ENCODE data around the gene GNB1L. TPM values are rescaled to one million over a fixed set of nuclear protein-coding genes. Genes with fewer than 3 reads are reported as not detected.
"Not testable (repeated sequence)": the region's sequence is repeated elsewhere in the genome, so short reads cannot be mapped to it uniquely, and the experiment has no call there.

The GNB1L gene
- polyA plus RNA-seq, 1 donor from 2014 or later, result 15.3 TPM

DNA sequence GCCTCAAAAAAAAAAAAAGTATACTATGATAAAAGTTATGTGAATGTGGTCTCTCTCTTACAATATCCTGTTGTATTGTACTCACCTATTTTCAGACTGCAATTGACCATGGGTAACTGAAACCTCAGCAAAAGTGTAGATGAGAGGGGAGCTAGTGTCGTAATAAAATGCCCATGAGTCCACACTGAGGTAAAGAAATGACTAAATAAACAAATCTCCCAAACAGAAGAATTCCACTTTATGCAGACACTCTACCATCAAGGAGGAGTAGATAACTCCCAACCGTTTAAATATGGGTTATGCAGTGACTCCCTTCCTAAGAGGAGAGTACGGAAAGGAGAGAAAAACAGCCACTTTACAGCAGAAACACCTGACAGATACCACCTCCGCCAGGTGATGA, 14.6 kb downstream of the GNB1L start:
- H3K27ac Mint-ChIP-seq, result no peak overlapping the region
- H3K27me3 Mint-ChIP-seq, result no peaks in the 10 kb centered on the region
- H3K4me3 Mint-ChIP-seq, result no peak overlapping the region
- H3K36me3 Mint-ChIP-seq, result no peaks in the 10 kb centered on the region
- peaks cover 5 to 23% (median 11%) of the 10 kb centered on the region in 3 donors for H3K4me1 Mint-ChIP-seq
- no peaks in the 10 kb centered on the region for H3K9me3 Mint-ChIP-seq

DNA sequence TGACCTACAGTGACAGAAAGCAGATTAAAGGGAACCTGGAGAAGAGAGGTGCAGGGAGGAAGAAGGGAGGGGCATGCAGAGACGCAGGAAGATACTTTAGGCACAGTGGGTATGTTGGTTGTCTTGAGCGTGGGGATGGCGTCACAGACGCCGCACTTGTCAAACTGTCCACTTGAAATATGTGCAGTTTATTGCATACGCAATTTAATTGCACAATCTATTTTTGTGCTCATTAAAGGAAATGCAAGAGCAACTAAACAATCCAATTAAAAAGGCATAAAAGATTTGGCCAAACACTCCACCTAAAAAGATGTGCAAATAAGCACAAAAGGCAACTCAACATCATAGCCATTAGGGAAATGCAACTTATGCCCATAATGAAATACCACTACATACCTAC, 16.8 kb downstream of the GNB1L start:
- H3K27ac Mint-ChIP-seq, result no peak overlapping the region
- peaks cover 3 to 16% (median 10%) of the 10 kb centered on the region in 3 donors for H3K4me1 Mint-ChIP-seq
- H3K27me3 Mint-ChIP-seq, result no peaks in the 10 kb centered on the region
- no peaks in the 10 kb centered on the region for H3K36me3 Mint-ChIP-seq
- no peaks in the 10 kb centered on the region for H3K9me3 Mint-ChIP-seq
- no peak overlapping the region for H3K4me3 Mint-ChIP-seq

DNA sequence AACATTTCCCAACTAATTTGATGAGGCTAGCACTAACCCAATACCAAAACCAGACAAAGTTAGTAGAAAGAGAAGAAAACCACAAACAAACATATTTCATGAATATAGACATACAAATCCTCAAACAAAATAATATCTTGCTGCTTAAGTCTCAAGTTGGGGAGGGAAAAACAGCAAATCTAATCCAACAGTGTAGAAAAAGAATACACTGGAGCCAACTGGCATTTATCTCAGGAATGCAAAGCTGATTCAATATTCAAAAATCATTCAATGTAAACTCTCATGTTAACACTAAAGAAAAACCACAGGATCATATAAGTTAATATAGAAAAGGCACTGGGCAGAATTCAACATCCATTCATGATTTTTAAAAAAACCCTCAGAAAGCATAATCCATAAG, 18.2 kb downstream of the GNB1L start:
- Mint-ChIP-seq H3K4me1 (peaks cover 0 to 12% (median 9%) of the 10 kb centered on the region in 3 donors), H3K27me3 (no peaks in the 10 kb centered on the region), H3K4me3 (no peak overlapping the region), H3K9me3 (no peaks in the 10 kb centered on the region), H3K36me3 (no peaks in the 10 kb centered on the region), H3K27ac (no peak overlapping the region)

DNA sequence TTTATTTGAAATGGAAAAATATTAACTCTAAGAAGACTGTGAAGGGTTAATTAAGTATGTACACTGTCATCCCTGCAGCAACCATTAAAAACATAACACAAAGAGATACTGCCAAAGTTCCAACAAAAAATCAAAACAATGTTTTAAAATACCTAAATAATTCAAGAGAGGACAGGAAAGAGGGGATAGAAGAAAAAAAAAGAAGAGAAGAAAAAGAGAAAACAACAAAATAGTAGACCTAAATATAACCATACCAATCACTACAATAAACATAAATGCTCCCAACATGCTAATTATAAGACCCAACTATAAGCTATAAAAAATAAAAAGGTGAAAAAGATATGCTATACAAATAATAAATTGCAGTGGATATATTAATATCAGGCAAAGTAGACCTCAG, 20.1 kb downstream of the GNB1L start:
- Mint-ChIP-seq H3K27ac (no peak overlapping the region), H3K4me1 (peaks cover 0 to 8% (median 5%) of the 10 kb centered on the region in 3 donors)

DNA sequence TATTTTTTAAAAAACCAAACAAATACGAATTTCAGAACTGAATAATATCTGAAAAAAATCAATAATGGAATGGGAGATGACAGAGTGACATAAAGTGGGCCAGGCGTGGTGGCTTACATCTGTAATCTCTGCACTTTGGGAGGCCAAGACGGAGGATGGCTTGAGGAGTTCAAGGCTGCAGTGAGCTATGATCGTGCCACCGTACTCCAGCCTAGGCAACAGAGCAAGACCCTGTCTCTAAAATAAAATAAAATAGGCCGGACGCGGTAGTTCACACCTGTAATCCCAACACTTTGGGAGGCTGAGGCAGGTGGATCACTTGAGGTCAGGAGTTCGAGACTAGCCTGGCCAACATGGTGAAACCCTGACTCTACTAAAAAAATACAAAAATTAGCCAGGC, 21.3 kb downstream of the GNB1L start:
- H3K9me3 Mint-ChIP-seq, H3K4me1 Mint-ChIP-seq, H3K36me3 Mint-ChIP-seq, H3K27ac Mint-ChIP-seq, H3K27me3 Mint-ChIP-seq, H3K4me3 Mint-ChIP-seq: not testable (repeated sequence)

More for the DNA sequence above, 20.1 kb downstream of the GNB1L start:
- Mint-ChIP-seq H3K36me3 (no peaks in the 10 kb centered on the region), H3K27me3 (no peaks in the 10 kb centered on the region), H3K9me3 (no peaks in the 10 kb centered on the region), H3K4me3 (no peak overlapping the region)

DNA sequence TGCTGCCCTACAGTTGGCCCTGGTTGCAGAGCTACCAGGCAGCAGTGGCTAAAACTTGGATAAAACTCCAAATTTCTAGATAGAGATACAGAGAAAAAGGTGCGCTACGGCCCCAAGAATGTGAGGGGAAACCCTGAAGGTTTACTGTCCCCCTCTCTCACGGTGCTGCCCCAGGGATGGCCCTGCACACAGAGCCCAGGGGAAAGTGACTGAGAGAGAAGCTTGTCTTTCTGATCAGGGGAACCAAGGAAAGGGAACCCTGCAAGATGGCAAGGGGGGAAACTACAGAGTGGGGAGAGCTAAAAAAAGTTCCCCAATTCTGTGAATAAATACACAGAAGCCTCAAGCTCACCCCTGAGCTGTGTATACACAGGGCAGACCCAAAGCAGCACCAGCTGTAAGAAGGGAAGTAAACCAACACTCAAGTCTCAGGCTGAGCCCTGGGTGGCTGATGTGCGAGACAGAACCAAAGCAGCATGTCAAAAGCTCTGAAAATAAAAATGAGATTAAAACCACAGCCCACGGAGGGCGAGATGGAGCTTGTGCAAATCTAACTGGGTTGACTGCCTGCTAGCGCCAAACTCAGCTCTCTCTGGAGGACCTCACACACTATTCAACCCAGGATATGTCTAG, 22.1 kb downstream of the GNB1L start:
- Mint-ChIP-seq H3K4me1 (peaks cover 0 to 8% (median 1%) of the 10 kb centered on the region in 3 donors), H3K9me3 (no peaks in the 10 kb centered on the region), H3K4me3 (no peak overlapping the region), H3K27ac (no peak overlapping the region), H3K27me3 (no peaks in the 10 kb centered on the region), H3K36me3 (peaks cover 2% of the 10 kb centered on the region)

DNA sequence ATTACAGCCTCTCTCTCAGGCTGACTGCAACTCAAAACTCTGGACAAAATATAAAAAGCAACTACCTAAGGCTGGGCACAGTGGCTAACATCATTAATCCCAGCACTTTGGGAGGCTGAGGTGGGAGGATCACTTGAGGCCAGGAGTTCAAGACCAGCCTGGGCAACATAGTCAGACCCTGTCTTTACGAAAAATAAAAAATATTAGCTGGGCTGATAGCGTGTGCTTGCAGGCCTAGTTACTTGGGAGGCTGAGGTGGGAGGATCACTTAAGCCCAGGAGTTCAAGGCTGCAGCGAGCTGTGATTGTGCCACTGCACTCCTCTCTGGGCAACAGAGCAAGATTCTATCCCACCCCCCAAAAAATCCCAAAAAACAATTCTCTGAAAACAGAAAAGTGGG, 22.7 kb downstream of the GNB1L start:
- not testable (repeated sequence) for H3K27ac Mint-ChIP-seq, H3K36me3 Mint-ChIP-seq, H3K4me1 Mint-ChIP-seq, H3K4me3 Mint-ChIP-seq, H3K9me3 Mint-ChIP-seq, H3K27me3 Mint-ChIP-seq

DNA sequence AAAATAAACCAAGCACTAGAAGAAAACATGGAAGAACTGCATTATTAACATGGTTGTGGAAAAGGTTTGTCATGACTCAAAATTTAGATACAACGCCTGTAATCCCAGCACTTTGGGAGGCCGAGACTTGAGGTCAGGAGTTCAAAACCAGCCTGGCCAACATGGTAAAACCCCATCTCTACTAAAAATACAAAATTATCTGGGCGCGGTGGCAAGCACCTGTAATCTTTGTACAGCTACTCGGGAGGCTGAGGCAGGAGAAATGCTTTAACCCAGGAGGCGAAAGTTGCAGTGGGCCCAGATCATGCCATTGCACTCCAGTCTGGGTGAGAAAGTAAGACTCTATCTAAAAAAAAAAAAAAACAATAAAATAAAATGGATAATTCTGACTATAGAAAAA, 23.7 kb downstream of the GNB1L start:
- Mint-ChIP-seq H3K9me3 (no peaks in the 10 kb centered on the region), H3K27ac (peak overlapping the region in 1 of 3 donors; percentile 4), H3K27me3 (no peaks in the 10 kb centered on the region), H3K36me3 (peaks cover 4% of the 10 kb centered on the region), H3K4me1 (peaks cover 0 to 6% (median 0%) of the 10 kb centered on the region in 3 donors), H3K4me3 (no peak overlapping the region)

DNA sequence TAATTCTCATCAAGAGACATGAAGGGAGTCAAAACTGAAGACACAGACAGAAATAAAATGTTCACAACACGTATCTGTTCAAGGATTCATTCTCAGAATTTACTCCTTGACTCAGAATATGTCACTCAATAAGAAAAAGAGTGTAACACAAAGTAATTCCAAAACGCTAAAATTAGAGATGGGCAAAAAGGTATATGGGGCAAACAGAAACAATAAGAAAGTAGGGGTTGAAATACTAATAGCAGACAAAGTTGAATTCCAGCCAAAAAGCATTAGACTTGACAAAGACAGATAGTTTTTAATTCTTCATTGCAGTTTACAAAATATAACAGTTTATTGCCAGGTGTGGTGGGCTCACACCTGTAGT, 26.7 kb downstream of the GNB1L start:
- peaks cover 0 to 5% (median 2%) of the 10 kb centered on the region in 3 donors for H3K4me1 Mint-ChIP-seq
- no peaks in the 10 kb centered on the region for H3K9me3 Mint-ChIP-seq
- H3K27ac Mint-ChIP-seq, result no peak overlapping the region
- H3K4me3 Mint-ChIP-seq, result no peak overlapping the region
- H3K27me3 Mint-ChIP-seq, result no peaks in the 10 kb centered on the region
- H3K36me3 Mint-ChIP-seq, result peaks cover 4% of the 10 kb centered on the region

DNA sequence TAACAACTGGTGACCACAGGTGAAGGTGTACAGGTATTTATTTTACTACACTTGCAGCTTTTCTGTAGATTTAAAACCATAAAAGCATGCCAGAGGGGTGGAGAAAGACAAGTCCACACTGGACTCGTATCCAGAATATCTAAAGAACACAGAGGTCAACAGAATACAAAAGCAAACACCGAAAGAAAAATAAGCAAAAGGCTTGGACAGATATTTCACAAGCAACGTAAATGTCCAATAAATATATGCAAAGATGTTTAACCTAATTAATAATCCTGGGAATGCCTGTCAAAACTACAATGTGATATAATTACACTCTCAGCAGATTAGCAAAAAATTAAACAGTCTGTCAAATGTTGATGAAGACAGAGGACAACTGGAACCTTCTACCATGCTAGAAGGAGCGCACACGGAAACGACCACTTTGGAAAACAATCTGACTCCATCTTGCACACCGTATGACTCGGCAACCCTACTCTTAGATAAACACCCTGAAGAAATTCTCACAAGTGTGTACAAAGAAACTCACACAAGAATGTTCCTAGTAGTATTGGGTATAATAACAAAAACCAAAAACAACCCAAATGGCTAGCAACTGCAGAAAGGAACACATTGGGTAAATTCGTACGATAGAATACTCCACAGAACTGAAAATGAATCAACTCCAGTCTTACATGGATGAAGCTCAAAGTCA, 27.2 kb downstream of the GNB1L start:
- Mint-ChIP-seq H3K27ac (no peak overlapping the region), H3K36me3 (peaks cover 4% of the 10 kb centered on the region)

DNA sequence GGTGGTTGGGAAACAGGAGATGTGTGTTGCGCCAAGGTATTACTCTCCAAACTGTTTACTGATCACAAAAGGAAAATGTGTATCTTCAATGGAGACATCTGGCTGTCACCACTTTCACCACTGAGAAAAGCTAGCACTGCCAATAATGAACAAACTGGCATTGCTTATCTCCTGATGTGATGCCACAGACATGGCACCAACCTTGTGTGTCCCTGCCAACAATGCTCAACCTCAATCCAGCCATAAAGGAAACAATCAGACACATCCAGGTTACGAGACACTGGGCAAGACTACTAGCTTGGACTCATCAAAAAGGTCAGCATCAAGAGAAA, 28.1 kb downstream of the GNB1L start:
- no peaks in the 10 kb centered on the region for H3K9me3 Mint-ChIP-seq
- H3K27ac Mint-ChIP-seq, result no peak overlapping the region
- no peaks in the 10 kb centered on the region for H3K27me3 Mint-ChIP-seq
- H3K36me3 Mint-ChIP-seq, result peaks cover 4% of the 10 kb centered on the region
- peak overlapping the region in 1 of 4 donors; percentile 17 for H3K4me3 Mint-ChIP-seq
- H3K4me1 Mint-ChIP-seq, result peaks cover 0 to 2% (median 2%) of the 10 kb centered on the region in 3 donors

More for the DNA sequence above, 27.2 kb downstream of the GNB1L start:
- Mint-ChIP-seq H3K27me3 (no peaks in the 10 kb centered on the region), H3K4me3 (no peak overlapping the region), H3K9me3 (no peaks in the 10 kb centered on the region), H3K4me1 (peaks cover 0 to 5% (median 2%) of the 10 kb centered on the region in 3 donors)

DNA sequence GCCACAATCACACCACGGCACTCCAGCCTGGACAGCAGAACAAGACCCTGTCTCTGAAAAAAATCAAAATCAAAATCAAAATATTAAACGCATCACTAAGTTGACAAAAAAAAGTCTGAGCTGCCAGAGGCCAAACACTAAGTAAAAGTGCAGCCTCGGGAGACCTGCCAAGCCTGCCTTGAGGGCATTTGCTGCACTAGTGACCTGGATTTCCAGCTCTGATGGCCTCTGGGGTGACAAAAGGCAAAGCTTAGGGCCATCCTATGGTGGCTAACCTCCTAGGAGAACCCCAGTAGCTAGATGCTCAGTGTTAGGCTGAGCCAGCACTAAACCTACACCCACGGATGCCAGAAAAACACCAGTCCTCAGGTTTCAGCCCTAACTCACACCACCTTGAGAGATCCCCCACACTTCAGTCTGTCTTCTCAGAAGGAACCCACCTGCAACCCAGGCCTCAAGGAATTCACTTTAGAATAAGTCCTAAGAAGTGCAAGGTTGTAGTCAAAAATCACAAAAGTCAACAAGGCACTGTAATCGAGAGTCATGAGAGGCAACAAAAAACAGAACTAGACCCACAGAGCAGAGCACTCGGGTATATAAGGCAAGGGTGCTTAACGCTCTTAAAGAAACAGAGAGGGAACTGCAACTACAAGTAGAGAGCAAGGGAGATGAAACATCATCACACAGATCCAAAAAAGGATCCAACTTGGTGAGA, 28.6 kb downstream of the GNB1L start:
- peaks cover 0 to 2% (median 2%) of the 10 kb centered on the region in 3 donors for H3K4me1 Mint-ChIP-seq
- no peak overlapping the region for H3K4me3 Mint-ChIP-seq
- H3K9me3 Mint-ChIP-seq, result no peaks in the 10 kb centered on the region
- no peaks in the 10 kb centered on the region for H3K27me3 Mint-ChIP-seq
- no peak overlapping the region for H3K27ac Mint-ChIP-seq
- H3K36me3 Mint-ChIP-seq, result peaks cover 4% of the 10 kb centered on the region

DNA sequence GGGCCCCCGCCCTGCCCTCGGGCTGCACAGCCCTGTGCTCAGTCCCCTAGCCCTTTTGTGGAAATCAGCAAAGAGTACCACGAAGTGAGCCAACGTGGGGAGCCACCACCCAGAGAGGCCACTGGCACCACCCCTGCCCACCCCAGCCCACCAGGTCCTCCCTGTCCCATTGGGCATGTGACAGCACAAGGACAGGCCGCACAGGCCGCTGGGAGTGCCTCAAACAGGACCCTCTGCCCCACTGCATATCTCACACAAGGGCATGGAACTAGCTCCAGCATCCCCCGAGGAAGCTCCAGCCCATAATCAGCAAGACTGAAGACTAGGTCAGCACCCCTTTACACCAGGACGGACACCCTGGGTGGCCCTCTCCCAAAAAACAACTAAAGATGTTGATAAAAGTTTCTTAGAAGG, 29.7 kb downstream of the GNB1L start:
- H3K9me3 Mint-ChIP-seq, result no peaks in the 10 kb centered on the region
- no peaks in the 10 kb centered on the region for H3K27me3 Mint-ChIP-seq

DNA sequence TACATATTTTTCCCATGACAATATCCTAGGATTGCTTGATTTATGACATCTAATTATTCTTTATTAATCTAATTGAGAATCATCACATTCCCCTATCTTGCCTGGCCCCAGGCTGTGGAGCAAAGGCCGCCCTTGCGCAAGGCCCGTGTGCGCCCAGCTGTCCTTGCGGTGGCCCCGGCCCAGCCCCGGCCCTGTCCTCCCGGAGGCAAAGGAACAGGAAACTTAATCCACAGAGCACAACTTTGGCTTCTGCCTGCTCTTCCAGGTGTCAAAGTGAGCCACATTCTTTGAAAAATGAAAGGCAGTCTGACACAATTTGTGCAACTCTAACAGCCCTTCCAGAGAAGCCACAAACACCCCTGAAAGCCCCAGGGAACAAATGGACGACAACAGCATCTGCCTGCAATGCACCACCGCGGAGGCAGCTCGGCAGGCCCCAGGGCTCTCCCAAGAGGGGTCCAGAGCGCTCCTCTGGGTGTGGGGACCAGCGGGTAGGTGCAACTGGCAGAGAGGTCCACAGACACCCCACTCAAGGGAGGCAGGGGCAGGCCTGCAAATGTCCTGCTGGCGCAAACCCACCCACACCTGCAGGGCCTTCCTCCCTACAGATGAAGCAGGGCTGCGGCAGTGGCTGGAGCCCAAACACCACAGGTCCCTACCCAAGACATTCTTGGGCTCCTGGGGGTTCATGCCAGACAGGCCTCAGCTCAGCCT, 30.3 kb downstream of the GNB1L start:
- H3K27me3 Mint-ChIP-seq, result no peaks in the 10 kb centered on the region
- H3K4me1 Mint-ChIP-seq, result peaks cover 0 to 2% (median 2%) of the 10 kb centered on the region in 3 donors
- no peak overlapping the region for H3K4me3 Mint-ChIP-seq
- H3K9me3 Mint-ChIP-seq, result no peaks in the 10 kb centered on the region
- peaks cover 4% of the 10 kb centered on the region for H3K36me3 Mint-ChIP-seq
- H3K27ac Mint-ChIP-seq, result no peak overlapping the region

More for the DNA sequence above, 29.7 kb downstream of the GNB1L start:
- Mint-ChIP-seq H3K4me1 (peaks cover 0 to 2% (median 2%) of the 10 kb centered on the region in 3 donors), H3K36me3 (peaks cover 4% of the 10 kb centered on the region), H3K27ac (no peak overlapping the region), H3K4me3 (no peak overlapping the region)

DNA sequence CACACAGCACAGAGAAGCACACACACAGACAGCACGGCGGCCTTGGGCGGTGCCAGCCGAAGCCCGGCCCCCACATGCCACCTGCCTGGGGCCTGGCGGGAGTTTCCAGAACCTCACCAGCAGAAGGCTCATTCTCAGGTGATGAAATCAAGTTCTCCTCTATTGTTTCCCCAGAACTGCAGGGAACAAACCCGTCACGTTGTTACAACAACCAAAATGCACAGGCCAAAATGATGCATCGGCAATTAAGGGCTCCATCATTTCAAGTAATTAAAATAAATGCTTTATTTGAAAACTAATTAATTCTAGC, 30.8 kb downstream of the GNB1L start:
- no peak overlapping the region for H3K27ac Mint-ChIP-seq
- peaks cover 4% of the 10 kb centered on the region for H3K36me3 Mint-ChIP-seq
- no peak overlapping the region for H3K4me3 Mint-ChIP-seq
- no peaks in the 10 kb centered on the region for H3K27me3 Mint-ChIP-seq
- peaks cover 0 to 2% (median 2%) of the 10 kb centered on the region in 3 donors for H3K4me1 Mint-ChIP-seq
- H3K9me3 Mint-ChIP-seq, result no peaks in the 10 kb centered on the region
